Retinal pigment epithelial cell (primary cell): Measurements from ENCODE around the gene KCND3.

ENCODE experiments used
- DNase-seq: peaks from one replicate; pipeline ENCODE4 v3.0.0-alpha.2; 2010; ENCODE audit warnings: low read depth
- H3K4me3 ChIP-seq: 2 replicates; pipeline ENCODE4 v1.5.1; 2011; ENCODE audit warnings: mild to moderate bottlenecking, low read length, control low read depth, moderate library complexity
- CTCF ChIP-seq: conservative IDR thresholded peaks from 2 replicates; pipeline ENCODE4 v1.5.1; 2011; ENCODE audit warnings: low read depth, low read length, control low read depth, inconsistent platforms

Gene KCND3

GRCh38 chr1:111971396-111971795 is 18.1 kb downstream of the KCND3 start:
- DNase-seq = no peak
- TF ChIP-seq CTCF = no peak
- H3K4me3 ChIP-seq = no peak overlapping the region

- no peak for TF ChIP-seq CTCF
- H3K4me3 ChIP-seq = no peak overlapping the region
- no peak for DNase-seq
Observed at GRCh38 chr1:111968511-111968910, 21.0 kb downstream of the KCND3 start.

GRCh38 chr1:111967886-111968285 is 21.6 kb downstream of the KCND3 start:
- H3K4me3 ChIP-seq = no peak overlapping the region

GRCh38 chr1:111967067-111967690 is 22.3 kb downstream of the KCND3 start:
- no peak overlapping the region for H3K4me3 ChIP-seq
- no peak for TF ChIP-seq CTCF
- DNase-seq = no peak

More at GRCh38 chr1:111967886-111968285, 21.6 kb downstream of the KCND3 start:
- no peak for TF ChIP-seq CTCF
- DNase-seq = no peak

GRCh38 chr1:111965781-111966443 is 23.6 kb downstream of the KCND3 start:
- no peak overlapping the region for H3K4me3 ChIP-seq
- no peak for DNase-seq
- no peak for TF ChIP-seq CTCF

GRCh38 chr1:111963985-111964738 is 25.3 kb downstream of the KCND3 start:
- TF ChIP-seq CTCF = no peak
- H3K4me3 ChIP-seq = no peak overlapping the region
- no peak for DNase-seq
